ENCODE results near the gene SLC35B3.
"Not testable (repeated sequence)": the region's sequence is repeated elsewhere in the genome, so short reads cannot be mapped to it uniquely, and the experiment has no call there.

SLC35B3 gene

DNA sequence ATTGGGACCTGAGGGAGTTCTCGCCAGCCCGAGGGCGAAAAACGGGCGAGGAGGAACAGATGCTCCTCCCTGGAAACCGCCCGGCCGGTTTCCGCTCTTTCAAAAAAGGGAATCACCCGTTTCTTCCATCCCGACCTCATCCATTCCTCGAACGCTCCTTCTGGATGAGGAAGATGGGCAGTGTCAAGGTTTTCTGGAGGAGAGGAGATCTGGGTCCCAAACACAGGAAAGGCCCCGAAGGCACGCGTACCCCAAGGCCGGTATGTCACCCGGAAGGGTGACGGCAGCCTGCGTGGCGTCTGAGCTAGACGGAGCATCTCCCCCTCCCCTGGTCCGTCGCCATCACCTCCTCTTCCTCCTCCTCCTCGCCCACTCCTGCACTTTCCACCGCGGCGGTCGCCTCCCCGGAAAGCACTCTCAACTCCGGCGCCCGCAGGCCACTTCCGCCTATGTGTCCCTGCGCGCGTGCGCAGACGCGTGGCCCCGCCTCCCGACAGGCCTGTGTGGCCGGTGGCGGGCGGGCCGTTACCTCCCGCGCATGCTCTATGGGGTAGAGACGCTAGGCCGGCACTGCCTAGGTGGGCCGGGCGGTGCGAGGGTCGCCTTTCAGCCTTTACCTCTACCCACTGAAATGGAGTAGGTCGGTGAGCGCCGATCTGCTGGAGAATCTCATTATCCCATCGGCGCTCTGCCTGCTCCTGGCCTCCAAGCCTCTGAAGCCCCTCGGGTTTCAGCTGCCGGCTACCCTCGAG, at the start of gene SLC35B3:
TSS of gene SLC35B3 (minus strand) at position 453 of the 752 bp plus-strand sequence.
- peak; percentile 94 for DNase-seq (ENCODE audit: low read depth)

DNA sequence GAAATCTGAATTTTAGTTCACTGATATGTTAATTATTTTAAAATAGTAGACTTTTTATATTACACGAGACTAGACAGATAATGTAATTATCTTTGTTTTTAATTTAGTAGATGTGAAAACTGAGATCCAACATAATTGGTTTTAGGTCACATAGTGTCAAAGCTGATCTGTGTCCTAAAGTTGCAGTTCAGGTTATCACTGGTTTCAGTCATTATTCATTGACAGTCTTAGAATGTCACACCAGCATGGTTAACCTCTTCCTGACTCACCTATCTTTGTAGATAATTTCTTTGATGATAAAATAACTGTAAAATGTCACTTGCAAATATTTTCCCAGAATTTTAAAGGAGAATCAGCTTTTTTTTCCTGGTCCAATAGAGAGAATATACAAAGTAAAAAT, 48.3 kb upstream of the SLC35B3 start:
- no peak for DNase-seq (ENCODE audit: low read depth)

DNA sequence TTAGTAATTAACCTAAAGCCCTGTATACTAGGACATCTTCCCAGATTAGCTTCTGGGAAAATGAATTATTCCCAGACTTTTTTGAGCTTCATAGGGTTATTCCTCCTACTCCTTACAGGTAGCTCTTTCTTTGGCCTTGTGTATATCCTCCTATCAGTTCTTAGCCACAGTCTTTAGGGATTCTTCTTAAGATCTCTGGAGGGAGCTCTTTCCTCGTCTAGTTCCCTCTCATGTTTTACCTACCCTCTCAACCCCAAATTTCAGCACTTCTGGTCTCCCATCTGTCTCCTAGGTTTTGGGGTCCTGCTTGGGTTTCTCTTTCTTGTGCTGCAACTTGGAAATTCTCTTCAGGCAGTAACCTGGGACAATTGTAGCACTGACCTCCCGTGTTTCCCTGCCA, 46.4 kb upstream of the SLC35B3 start:
- peak; percentile 10 for DNase-seq (ENCODE audit: low read depth)

DNA sequence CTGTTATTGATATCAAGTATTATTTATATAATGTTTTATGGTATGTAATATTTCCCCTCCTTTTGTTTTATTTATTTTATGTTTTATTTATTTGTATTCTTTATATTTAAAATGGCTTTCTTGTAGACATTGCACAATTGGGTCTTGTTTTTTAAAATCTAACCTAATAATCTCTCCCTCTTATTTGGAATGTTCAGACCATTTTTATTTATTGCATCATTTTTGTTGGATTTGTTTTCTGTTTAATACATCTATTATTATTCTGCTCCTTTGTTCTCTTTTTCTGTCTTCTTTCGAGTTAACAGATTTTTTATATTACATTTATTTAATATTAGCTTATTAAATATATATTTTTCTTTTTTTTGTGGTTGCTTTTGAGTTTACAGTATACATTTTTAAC, 43.1 kb upstream of the SLC35B3 start:
- no peak for DNase-seq (ENCODE audit: low read depth)

DNA sequence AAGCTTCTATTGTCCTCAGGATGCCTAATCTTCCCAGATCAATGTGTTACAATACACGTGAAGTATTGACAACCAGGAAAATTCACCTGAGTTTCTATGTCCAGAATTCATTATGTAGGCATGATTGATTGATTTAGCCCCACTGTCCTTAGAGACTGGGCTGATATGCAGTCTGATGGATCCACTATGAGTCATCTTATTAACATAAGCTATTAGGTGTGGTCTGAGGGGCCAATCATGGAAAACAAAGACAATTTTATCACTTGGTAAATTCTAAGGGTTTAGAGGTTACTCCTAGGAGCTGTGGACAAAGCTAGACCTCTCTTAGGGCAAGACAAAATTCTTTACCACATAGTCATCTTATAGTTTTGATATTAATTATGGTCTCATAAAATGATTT, 41.3 kb upstream of the SLC35B3 start:
- DNase-seq (ENCODE audit: low read depth), result no peak

DNA sequence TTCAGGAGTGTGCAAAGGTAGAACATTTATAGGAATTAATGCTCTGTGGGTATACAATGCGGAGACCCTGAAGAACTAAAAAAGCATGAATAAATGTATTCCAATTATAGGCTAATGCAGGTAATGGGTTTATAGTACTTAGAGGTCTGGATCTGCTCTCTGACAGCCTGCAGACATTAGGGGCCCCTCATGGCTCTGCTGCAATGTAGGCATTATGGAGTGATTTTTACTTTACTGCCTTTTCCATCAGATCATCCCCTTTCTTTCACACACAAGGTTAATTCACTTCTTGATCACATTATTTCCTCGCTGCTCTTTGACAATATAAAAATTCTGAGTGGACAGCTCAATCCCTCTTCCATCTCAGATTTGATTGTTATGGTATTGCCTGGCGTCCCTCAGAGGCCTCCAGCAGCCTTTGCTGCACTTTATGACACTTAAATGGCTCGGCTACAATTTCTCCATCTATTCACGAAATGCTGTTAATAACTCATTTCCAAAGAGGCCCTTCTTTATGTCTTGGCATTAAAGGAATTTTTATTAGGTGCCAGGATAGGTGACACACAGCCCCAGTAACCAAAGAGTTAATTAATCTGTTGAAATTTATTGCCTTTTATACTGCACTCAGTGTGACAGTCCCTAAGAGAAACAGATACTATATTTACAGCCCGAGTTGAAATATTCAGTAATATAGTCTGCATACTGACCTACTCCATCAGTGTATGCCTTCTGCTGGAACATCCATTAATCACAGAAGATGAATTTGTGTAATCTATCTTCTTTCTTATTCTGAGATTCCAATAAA, 33.4 kb upstream of the SLC35B3 start:
- no peak for DNase-seq (ENCODE audit: low read depth)

DNA sequence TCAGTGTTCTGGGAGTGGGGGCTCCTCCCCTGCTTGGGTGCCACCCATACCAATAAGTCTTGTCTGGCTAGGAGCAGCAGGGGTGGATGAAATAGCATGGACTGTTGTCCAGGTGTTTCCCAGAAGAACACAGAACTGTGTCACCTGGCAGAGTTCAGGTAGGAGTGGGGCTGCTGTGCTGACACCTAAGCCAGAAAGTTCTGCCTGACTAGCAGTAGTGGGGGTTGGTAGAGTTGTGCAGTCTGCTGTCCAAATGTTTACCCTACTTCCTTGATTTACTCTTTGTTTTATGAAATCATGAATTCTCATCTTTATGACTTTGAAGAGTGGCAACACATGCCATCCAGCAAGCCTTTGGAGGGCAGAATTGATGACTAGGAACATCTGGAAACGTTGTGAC, 27.3 kb upstream of the SLC35B3 start:
- DNase-seq (ENCODE audit: low read depth), result no peak

DNA sequence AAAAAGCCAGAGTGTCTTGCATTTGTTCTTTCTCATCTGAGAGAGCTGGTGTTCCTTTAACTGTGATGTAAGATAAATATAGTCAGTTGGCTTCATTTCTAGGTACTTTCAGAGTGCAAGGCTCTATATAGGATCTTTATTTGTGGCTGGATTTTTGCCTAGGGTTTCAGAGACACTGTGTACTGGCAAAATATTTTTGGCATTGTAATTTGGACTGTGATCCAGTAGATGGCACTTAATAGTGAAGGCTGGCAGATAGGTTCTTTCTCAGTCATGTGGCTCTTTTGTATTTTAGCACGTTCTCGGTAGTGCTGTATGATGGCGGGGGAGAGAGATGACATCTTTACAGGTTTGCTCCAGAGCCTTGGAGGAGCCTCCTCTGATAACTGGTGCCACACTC, 26.8 kb upstream of the SLC35B3 start:
- DNase-seq (ENCODE audit: low read depth), result no peak

DNA sequence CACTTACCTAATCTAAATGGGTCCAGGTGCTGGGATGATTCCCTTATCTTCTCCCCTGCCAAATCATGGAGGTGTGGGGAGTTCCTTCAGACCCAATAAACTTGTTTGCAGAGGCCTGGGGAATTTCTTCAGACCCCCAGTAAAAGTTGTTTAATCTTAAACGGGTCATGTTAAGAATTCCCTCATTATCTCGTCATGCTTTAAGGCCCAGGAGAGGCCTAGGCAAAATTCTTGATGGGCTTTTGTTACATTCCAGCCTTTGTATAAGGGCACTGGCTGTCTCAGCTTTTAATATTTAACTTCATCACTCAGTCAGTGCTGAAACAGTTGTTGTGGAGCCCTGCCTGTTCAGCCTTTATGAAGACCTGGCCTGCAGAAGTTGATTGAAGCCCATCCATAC, 11.0 kb upstream of the SLC35B3 start:
- no peak for DNase-seq (ENCODE audit: low read depth)

DNA sequence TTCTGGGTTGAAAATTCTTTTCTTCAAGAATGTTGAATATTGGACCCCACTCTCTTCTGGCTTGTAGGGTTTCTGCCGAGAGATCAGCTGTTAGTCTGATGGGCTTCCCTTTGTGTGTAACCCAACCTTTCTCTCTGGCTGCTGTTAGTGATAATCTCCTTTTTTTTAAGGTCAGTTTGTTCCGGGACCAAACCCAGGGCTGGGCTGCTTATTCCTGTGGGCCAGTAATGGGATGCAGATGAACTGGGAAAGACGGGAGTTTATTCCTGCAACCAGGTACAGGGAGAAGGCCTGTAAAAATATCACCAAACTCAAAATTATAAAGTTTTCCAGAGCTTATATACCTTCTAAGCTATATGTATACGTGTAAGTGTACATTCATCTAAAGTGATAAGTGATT, 10.6 kb upstream of the SLC35B3 start:
- not testable (repeated sequence) for DNase-seq (ENCODE audit: low read depth)

DNA sequence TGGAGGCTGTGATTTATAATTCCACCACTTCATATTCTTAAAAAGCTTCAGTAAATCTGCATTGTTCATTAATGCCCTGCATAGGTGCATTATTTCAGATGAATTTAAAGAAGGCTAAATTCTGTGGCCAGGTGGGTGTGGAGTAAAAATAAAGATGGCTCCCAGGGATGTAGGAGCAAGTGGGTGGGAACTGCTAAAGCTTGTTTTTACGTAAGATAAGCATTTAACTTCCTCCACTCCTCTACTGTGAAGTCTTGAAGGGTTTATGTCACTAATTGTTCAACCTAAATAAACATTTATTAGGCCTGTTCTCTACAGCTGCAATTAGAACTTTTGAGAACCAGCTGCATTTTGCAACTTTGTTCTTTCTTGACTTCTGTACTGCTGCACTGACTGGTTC, 6.8 kb upstream of the SLC35B3 start:
- DNase-seq (ENCODE audit: low read depth), result no peak

DNA sequence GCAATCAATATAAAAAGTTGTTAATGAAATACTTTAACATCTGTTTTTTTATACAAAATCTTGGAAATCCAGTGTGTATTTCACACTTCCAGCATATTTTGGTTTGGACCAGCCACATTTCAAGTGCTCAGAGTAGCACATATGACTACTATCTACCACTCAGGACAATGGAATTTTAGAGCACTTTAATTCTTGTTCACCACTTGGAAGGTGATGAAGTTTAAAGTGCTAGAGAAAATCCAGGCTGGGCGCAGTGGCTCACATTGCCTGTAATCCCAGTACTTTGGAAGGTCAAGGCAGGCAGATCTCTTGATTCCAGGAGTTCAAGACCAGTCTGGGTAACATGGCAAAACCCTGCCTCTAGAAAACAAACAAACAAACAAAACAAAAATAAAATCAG, 6.1 kb upstream of the SLC35B3 start:
- peak; percentile 5 for DNase-seq (ENCODE audit: low read depth)

DNA sequence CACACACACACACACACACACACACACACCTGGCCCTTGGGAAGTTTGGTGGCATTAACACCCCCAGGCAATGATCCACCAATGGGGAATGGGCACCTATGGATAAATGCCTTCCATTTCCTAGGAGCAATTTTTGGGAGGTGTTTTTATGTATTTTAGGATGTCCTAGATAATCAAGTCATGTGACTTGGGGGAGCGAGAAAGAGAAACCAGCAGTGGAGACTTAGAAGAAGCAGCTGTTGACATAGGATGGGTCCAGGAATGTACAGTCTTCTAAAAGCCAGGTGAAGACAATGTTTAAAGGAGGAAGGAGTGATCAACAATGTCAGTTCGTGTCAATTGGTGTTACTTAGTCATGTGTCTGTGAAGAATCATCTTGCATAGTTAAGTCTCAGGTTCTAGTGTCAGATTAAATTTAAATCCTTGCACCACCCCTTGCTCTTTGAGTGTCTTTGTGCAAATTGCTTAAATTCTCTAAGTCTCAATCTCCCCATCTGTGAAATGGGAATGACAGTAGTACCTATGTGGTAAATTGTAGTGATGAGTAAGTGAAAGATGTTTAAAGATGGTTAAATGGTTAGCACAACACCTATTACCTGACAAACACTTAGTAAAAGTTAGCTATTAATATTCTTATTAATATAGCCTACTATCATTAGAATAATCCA, 4.4 kb upstream of the SLC35B3 start:
- no peak for DNase-seq (ENCODE audit: low read depth)

DNA sequence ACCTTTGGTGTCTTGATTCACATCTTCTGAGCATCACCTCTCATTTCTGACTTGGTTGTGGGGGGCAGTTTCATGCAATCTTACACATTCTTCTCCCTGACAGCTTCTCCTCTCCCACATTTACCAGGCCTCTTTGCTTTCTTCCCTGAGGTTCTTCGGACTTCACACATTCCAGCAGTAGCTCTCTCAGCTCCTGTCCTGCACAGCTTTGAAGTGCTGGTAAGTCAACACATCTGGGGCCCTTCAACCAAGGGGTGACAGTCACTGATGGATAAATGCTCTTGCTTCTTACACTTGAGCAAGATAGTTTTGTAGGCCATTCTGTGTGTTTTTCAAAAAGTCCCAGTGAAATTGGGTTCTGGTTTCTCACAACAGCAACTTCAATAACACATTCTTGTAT, 2.5 kb upstream of the SLC35B3 start:
- DNase-seq (ENCODE audit: low read depth), result no peak

DNA sequence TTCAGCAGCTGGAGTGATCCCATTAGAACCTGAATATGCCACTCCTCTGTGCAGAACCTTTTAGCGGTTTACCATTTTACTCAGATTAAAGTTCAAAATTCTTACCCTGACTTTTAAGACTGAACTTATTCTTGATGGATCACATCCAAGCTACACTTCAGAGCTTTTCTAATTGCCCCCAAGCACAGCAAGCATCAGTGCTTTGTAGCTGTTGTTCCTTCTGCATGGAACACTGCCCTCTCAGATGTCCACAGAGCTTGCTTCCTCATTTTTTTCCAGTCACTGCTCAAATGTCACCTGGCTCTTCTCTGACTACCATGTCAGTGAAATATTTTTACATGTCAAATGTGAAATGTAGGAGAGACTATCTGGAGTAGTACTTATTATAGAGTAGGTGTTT, 1.6 kb upstream of the SLC35B3 start:
- no peak for DNase-seq (ENCODE audit: low read depth)

DNA sequence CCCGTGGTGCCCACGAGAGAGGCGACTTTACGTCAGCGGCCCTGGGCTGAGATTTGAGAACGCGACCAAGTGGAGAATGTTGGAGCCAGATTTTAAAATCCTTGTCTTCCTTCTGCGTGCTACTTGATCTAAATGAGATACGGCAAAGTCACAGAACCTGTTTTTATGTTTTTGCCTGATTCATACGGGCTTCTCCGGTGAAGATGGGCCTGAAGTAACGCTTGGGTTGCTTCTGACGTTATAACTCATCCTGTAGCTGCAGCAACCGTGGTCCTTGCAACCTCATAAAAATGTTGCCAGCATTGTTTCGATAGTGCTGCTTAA, 462 bp upstream of the SLC35B3 start:
- DNase-seq (ENCODE audit: low read depth), result no peak

DNA sequence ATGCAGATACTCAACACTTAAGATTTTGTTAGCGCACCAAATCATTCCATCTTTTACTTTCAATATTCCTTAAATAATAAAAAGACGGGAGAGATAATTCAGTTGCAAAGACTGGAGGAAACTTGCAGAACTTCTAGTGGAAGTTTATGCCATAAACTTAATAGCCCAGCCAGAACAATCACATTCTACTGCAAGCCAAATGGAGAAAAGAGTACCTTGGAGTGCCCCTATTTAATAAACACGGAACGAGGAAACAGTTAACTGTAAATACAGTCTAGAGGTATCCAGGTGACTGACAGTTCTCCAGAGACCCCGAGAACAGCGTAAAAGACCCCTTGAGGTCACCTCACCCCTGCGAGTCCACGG, 635 bp downstream of the SLC35B3 start:
- no peak for DNase-seq (ENCODE audit: low read depth)

DNA sequence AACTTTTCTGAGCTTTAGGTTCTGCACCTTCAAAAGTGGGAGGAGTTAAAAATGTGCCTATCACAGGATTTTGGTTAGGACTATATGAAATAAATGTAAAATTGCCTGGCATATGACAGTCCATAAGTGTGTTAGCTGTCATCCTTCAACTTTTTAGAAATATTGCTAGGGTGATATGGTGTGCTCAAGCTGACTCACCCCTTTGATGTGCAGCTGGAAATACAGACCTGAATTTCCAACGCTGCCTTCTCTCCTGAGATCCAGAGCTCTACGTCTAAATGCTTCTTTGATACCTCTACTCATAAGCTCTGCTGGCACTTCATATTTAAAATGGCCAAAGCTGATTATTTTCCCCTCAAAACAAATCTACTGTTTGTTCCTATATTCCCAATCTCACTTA, 2.7 kb downstream of the SLC35B3 start:
- peak; percentile 7 for DNase-seq (ENCODE audit: low read depth)

DNA sequence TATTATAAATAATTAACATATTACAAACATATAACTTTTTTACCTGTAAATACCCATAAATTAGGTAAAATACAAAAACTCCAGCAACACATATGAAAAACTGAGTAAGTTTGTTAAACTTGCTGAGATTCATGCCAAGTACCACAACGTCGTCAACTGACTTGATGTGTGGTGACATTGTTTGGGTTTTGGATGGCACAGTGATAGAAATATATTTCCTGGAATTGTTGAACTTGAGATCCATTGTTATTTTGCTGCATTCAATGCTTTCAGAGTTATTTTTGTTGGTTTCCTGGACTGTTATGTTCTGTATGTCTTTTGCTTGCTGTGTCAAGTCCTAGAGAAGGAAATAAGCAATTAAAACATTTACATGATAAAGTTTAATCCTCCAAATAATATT, 5.5 kb downstream of the SLC35B3 start:
- no peak for DNase-seq (ENCODE audit: low read depth)

DNA sequence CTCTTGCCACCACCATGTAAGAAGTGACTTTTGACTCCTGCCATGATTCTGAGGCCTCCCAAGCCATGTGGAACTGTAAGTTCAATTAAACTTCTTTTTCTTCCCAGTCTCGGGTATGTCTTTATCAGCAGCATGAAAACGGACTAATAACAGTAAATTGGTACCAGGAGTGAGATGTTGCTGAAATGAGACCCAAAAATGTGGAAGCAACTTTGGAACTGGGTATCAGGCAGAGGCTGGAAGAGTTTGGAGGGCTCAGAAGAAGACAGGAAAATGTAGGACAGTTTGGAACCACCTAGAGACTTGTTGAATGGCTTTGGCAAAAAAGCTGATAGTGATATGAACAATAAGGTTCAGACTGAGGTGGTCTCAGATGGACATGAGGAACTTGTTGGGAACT, 8.8 kb downstream of the SLC35B3 start:
- DNase-seq (ENCODE audit: low read depth), result not testable (repeated sequence)

DNA sequence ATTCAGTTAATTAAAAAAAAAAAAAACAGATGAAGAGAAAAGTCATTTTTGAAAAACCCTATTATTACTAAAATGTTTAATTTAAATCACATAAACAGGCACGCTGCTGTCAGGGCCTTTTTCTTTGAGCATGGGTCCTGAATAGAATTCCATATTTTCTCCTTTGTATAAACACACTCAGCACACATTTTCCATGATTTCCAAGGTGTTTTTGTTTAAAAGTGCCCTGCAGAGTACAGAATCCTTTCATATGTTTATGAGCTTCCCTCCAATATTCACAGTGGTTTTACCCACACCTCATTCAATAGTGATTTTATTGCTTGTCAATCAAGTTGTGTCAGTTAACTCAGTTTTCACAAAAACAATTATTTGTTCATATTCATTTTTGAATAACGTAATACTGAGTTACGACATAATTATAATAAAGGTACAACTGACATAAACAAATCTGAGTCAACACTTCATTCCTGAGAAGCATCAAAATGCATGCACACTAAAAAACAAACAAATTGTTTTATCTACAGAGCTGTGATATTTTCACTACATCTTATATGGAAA, 15.2 kb downstream of the SLC35B3 start:
- DNase-seq (ENCODE audit: low read depth), result no peak

DNA sequence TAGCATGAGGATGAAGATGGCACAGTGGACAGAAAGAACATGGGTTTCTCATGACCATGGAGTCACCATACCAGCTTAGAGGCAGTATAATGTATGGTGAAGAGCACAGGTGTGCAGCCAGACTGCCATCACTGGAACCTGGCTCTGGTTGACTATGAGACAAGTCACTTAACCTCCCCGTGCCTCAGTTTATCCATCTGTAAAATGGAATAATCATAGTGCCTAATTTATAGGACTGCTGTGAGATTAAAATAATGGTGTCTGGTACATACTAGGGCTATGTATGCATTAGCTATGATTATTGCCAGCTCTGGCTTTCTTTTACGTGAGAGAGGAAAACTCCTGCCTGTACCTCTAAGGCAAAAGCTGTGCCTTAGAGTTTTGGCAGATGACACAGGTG, 19.4 kb downstream of the SLC35B3 start:
- no peak for DNase-seq (ENCODE audit: low read depth)

DNA sequence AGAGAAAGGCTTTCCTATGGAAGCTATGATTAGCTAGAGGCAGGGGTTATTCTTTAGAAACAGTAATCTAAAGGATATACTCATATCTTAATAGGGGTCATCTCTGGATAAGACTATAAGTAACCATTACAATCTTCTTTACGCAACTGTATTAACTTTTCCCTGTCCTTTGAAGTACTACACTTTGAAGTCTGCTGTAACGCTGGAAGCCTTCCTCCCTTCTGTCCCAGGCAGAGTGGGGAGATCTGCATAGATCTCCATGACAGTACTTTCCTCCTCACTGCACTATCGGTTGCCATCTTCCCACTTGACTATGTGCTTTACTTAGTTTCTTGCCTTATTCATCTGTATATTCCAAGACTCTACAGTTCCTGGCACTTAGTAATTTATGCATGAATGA, 20.1 kb downstream of the SLC35B3 start:
- no peak for DNase-seq (ENCODE audit: low read depth)
